Measurements from ENCODE around the gene LAMTOR3. TPM values are rescaled to one million over a fixed set of nuclear protein-coding genes. Genes with fewer than 3 reads are reported as not detected.

Gene LAMTOR3
- total and polyA plus RNA-seq, 2 donors (not counting 3 experiments of a cell fraction or from before 2014, with no cell fraction given), result 25.3 to 31.0 TPM

- BruUV-seq (replicated peaks), result no TSS peak
- Histone ChIP-seq H3K27me3 (ENCODE audit: control insufficient read depth in 2 of 2, insufficient read depth in 2 of 2, low read length in 2 of 2) (no peaks in the 10 kb centered on the region), H3K9me1 (replicated peaks; ENCODE audit: control insufficient read depth, extremely low read depth, insufficient read depth, low read length) (no peaks in the 10 kb centered on the region), H3K27ac (ENCODE audit: insufficient read depth, low read depth, low read length) (no peak overlapping the region), H3K4me1 (ENCODE audit: control insufficient read depth, extremely low read depth, insufficient read depth, low read length) (no peaks in the 10 kb centered on the region), H3K4me2 (ENCODE audit: insufficient read depth, low read length) (no peak overlapping the region), H3K79me2 (ENCODE audit: control insufficient read depth, insufficient read depth, low read length) (no peaks in the 10 kb centered on the region), H4K20me1 (replicated peaks; ENCODE audit: control insufficient read depth, extremely low read depth, insufficient read depth, low read length) (no peaks in the 10 kb centered on the region), H3K9me3 (replicated peaks; ENCODE audit: control insufficient read depth, insufficient read depth, low read length) (no peaks in the 10 kb centered on the region), H3K9ac (replicated peaks; ENCODE audit: extremely low read depth, insufficient read depth, low read length) (no peak overlapping the region), H3K36me3 (ENCODE audit: control insufficient read depth in 2 of 2, extremely low read depth in 1 of 2, insufficient read depth in 2 of 2, low read length in 2 of 2) (no peaks in the 10 kb centered on the region), H3K4me3 (replicated peaks in 1 of 3; ENCODE audit: insufficient read depth in 1 of 3, low read depth in 1 of 3, low read length in 3 of 3) (no peak overlapping the region), H2AFZ (ENCODE audit: low read depth, low read length) (no peak overlapping the region)
- FAIRE-seq, result no peak
- dilution Hi-C loops (cut with MboI; ENCODE audit: extremely low pct_ligation_motif_present, low sequenced_read_pairs) (no loop called here), intact Hi-C loops (cut with micrococcal nuclease) (no loop called here)
- ChIA-PET POLR2A (no interaction called here), CTCF (interaction anchor here (1.0 to 2.0 kb wide), 3 partner anchors 17 to 21 kb away, joined by 3 to 5 read pairs (median 5); no protein-coding TSS in a partner anchor)
- TF ChIP-seq, protein P1, sequence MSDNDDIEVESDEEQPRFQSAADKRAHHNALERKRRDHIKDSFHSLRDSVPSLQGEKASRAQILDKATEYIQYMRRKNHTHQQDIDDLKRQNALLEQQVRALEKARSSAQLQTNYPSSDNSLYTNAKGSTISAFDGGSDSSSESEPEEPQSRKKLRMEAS (IDR thresholded peaks at IDR 0.05; ENCODE audit: insufficient read depth, insufficient read length), result no peak
- no peak for TF ChIP-seq EZH2 (IDR thresholded peaks at IDR 0.05; ENCODE audit: borderline replicate concordance, low read depth, low read length, severe bottlenecking)
- TF ChIP-seq GATA2 (IDR thresholded peaks at IDR 0.05; ENCODE audit: insufficient read depth, insufficient read length, low read depth, low read length), result no peak
- no peak for DNase-seq (ENCODE audit: low read depth, low spot score)
These were observed 65.8 kb downstream of the LAMTOR3 start for GRCh38 chr4:99828477-99828876.

Other genes with a start within 250 kb of the LAMTOR3 start
- not detected in 2 replicates for gene C4orf54, start 236.6 kb downstream of the LAMTOR3 start, total RNA-seq
- gene C4orf54, start 236.6 kb downstream of the LAMTOR3 start, polyA plus RNA-seq, result not detected in 2 replicates
- gene DAPP1, start 77.6 kb downstream of the LAMTOR3 start, total RNA-seq, result not detected in 2 replicates
- not detected in 2 replicates for gene DAPP1, start 77.6 kb downstream of the LAMTOR3 start, polyA plus RNA-seq
- gene DNAJB14, start 52.2 kb upstream of the LAMTOR3 start, total RNA-seq, result 42.6 and 56.7 TPM in 2 replicates
- 7.6 and 9.2 TPM in 2 replicates for gene DNAJB14, start 52.2 kb upstream of the LAMTOR3 start, polyA plus RNA-seq
- 682 and 704 TPM in 2 replicates for gene H2AZ1, start 55.8 kb upstream of the LAMTOR3 start, total RNA-seq
- gene H2AZ1, start 55.8 kb upstream of the LAMTOR3 start, polyA plus RNA-seq, result 415 and 715 TPM in 2 replicates